IMR-90 (cell line): ENCODE measurements around the gene TRMT2A. TPM values are rescaled to one million over a fixed set of nuclear protein-coding genes. Genes with fewer than 3 reads are reported as not detected.

Experiments used
- ATAC-seq: fragments of 200-7000 bp; cut with Tn5 transposase; 2 replicates; pipeline ENCODE4 v1.9.1; 2020; ENCODE audit warnings: low read depth, mild to moderate bottlenecking, moderate library complexity
- BruUV-seq: library from RNA; stranded (reverse); fragments of 400-500 nt; replicated peaks from 2 replicates; lab custom pipeline; 2021; lab: Mats Ljungman, UMichigan
- CTCF ChIA-PET: fragments of 300-600 bp; formaldehyde crosslinking; extraction: SDS; loops from one replicate; lab custom pipeline; 2021; ENCODE audit warnings: antibody characterized with exemption; lab: Yijun Ruan, JAX
- POLR2A ChIA-PET: fragments of 300-600 bp; sonication (Branson Sonifier 250); formaldehyde crosslinking; loops from one replicate; lab custom pipeline; 2022; ENCODE audit warnings: antibody characterized with exemption; ENCODE audit not compliant: unreplicated experiment; lab: Charles Lee
- DNase-seq: peaks from one replicate; pipeline ENCODE4 v3.0.0; 2013
- H2AFZ ChIP-seq: replicated peaks from 2 replicates; pipeline ENCODE3; 2013; ENCODE audit warnings: low read length, mild to moderate bottlenecking; ENCODE audit not compliant: poor library complexity
- H2AK5ac ChIP-seq: 2 replicates; pipeline ENCODE4 v1.6.1; 2013; ENCODE audit warnings: low read depth, low read length, inconsistent platforms
- H2AK9ac ChIP-seq: replicated peaks from 2 replicates; pipeline ENCODE3; 2013; ENCODE audit warnings: mild to moderate bottlenecking, low read depth, low read length, moderate library complexity; ENCODE audit not compliant: poor library complexity
- H2BK120ac ChIP-seq: 2 replicates; pipeline ENCODE4 v1.6.1; 2013; ENCODE audit warnings: low read depth, low read length, inconsistent platforms
- H2BK15ac ChIP-seq: 3 replicates; pipeline ENCODE4 v1.6.1; 2013; ENCODE audit warnings: low read depth, low read length, inconsistent platforms
- H2BK20ac ChIP-seq: 2 replicates; pipeline ENCODE4 v1.6.1; 2013; ENCODE audit warnings: low read depth, mild to moderate bottlenecking, inconsistent platforms, low read length, moderate library complexity
- H2BK5ac ChIP-seq: 2 replicates; pipeline ENCODE4 v1.6.1; 2013; ENCODE audit warnings: mild to moderate bottlenecking, low read depth, low read length, inconsistent platforms; ENCODE audit not compliant: poor library complexity, severe bottlenecking
- H3K14ac ChIP-seq: replicated peaks from 2 replicates; pipeline ENCODE4 v1.6.1; 2013; ENCODE audit warnings: low read depth, low read length, inconsistent platforms
- H3K18ac ChIP-seq: 2 replicates; pipeline ENCODE4 v1.6.1; 2013; ENCODE audit warnings: low read depth, low read length, control low read depth
- H3K23ac ChIP-seq: 2 replicates; pipeline ENCODE4 v1.6.1; 2013; ENCODE audit warnings: low read depth, low read length, inconsistent platforms
- H3K27ac ChIP-seq: 2 replicates; pipeline ENCODE4 v1.5.1; 2013; ENCODE audit warnings: mild to moderate bottlenecking, control low read depth, low read length; ENCODE audit not compliant: insufficient read depth
- H3K27me3 ChIP-seq: 2 replicates; pipeline ENCODE4 v1.6.1; 2013; ENCODE audit warnings: low read length; ENCODE audit not compliant: control insufficient read depth, insufficient read depth
- H3K36me3 ChIP-seq: 2 replicates; pipeline ENCODE4 v1.6.1; 2013; ENCODE audit warnings: low read length, mixed read lengths; ENCODE audit not compliant: control insufficient read depth, insufficient read depth
- H3K4ac ChIP-seq: 2 replicates; pipeline ENCODE4 v1.6.1; 2013; ENCODE audit warnings: low read depth, low read length, inconsistent platforms
- H3K4me1 ChIP-seq: 2 replicates; pipeline ENCODE4 v1.6.1; 2013; ENCODE audit warnings: low read length, mixed read lengths; ENCODE audit not compliant: control insufficient read depth, insufficient read depth
- H3K4me2 ChIP-seq: 2 replicates; pipeline ENCODE4 v1.6.1; 2013; ENCODE audit warnings: low read depth, mild to moderate bottlenecking, control low read depth, low read length, moderate library complexity
- H3K4me3 ChIP-seq: 2 replicates; pipeline ENCODE4 v1.5.1; 2013; ENCODE audit warnings: low read depth, mild to moderate bottlenecking, control low read depth, low read length, moderate library complexity; ENCODE audit not compliant: insufficient read depth
- H3K56ac ChIP-seq: 2 replicates; pipeline ENCODE4 v1.6.1; 2013; ENCODE audit warnings: low read length, inconsistent platforms; ENCODE audit not compliant: insufficient read depth; ENCODE audit errors: extremely low read depth
- H3K79me1 ChIP-seq, 2 experiments: 2 replicates each; pipeline ENCODE4 v1.6.1; 2013; ENCODE audit warnings: low read length in 2 of 2, inconsistent platforms in 1 of 2, low read depth in 1 of 2
- H3K9ac ChIP-seq: 2 replicates; pipeline ENCODE4 v1.6.1; 2013; ENCODE audit warnings: low read depth, low read length, control low read depth
- H3K9me1 ChIP-seq: 2 replicates; pipeline ENCODE4 v1.6.1; 2013; ENCODE audit warnings: low read length, inconsistent platforms; ENCODE audit not compliant: insufficient read depth
- H3K9me3 ChIP-seq: 2 replicates; pipeline ENCODE4 v1.6.1; 2013; ENCODE audit warnings: low read length; ENCODE audit not compliant: control insufficient read depth, insufficient read depth
- H4K20me1 ChIP-seq: 2 replicates; pipeline ENCODE4 v1.6.1; 2013; ENCODE audit warnings: low read length, inconsistent platforms; ENCODE audit not compliant: insufficient read depth
- H4K5ac ChIP-seq: 2 replicates; pipeline ENCODE4 v1.6.1; 2013; ENCODE audit warnings: mild to moderate bottlenecking, low read depth, low read length, control low read depth
- H4K8ac ChIP-seq, 2 experiments: 2 replicates each; pipeline ENCODE4 v1.6.1; 2013; ENCODE audit warnings: low read depth in 2 of 2, low read length in 2 of 2, control low read depth in 1 of 2, inconsistent platforms in 1 of 2
- H4K91ac ChIP-seq: 2 replicates; pipeline ENCODE4 v1.6.1; 2013; ENCODE audit warnings: low read depth, low read length, inconsistent platforms; ENCODE audit not compliant: insufficient read depth
- BHLHE40 ChIP-seq: fragments of 150-350 bp; IDR thresholded peaks from 2 replicates; pipeline ENCODE4 v1.6.1; 2016; ENCODE audit warnings: mild to moderate bottlenecking, low read depth, low read length
- CHD1 ChIP-seq: IDR thresholded peaks from 2 replicates; pipeline ENCODE4 v1.6.1; 2012; ENCODE audit warnings: low read depth, low read length, improper control_type of control experiment
- MAFK ChIP-seq: IDR thresholded peaks from 2 replicates; pipeline ENCODE4 v1.6.1; 2012; ENCODE audit warnings: low read depth, low read length, improper control_type of control experiment
- MAZ ChIP-seq: IDR thresholded peaks from 2 replicates; pipeline ENCODE4 v1.6.1; 2012; ENCODE audit warnings: low read depth, mild to moderate bottlenecking, low read length, improper control_type of control experiment, moderate library complexity, borderline replicate concordance
- MXI1 ChIP-seq: IDR thresholded peaks from 2 replicates; pipeline ENCODE4 v1.6.1; 2012; ENCODE audit warnings: low read depth, mild to moderate bottlenecking, low read length, moderate library complexity, borderline replicate concordance
- NFE2L2 ChIP-seq: fragments of 150-350 bp; IDR thresholded peaks from 2 replicates; pipeline ENCODE4 v1.6.1; 2016; ENCODE audit warnings: low read depth, mild to moderate bottlenecking, low read length
- POLR2A ChIP-seq: IDR thresholded peaks from 2 replicates; pipeline ENCODE4 v1.6.1; 2012; ENCODE audit warnings: mild to moderate bottlenecking, low read depth, low read length
- RCOR1 ChIP-seq: IDR thresholded peaks from 2 replicates; pipeline ENCODE4 v1.6.1; 2012; ENCODE audit warnings: mild to moderate bottlenecking, low read length, improper control_type of control experiment; ENCODE audit not compliant: insufficient replicate concordance
- RFX5 ChIP-seq: IDR thresholded peaks from 2 replicates; pipeline ENCODE4 v1.8.0; 2012; ENCODE audit warnings: low read depth, mild to moderate bottlenecking, low read length, moderate library complexity
- SMC3 ChIP-seq: fragments of 150-350 bp; IDR thresholded peaks from 2 replicates; pipeline ENCODE4 v1.6.1; 2016; ENCODE audit warnings: low read depth, mild to moderate bottlenecking, antibody characterized with exemption, low read length, moderate library complexity
- WGBS, 2 experiments: methylation state at CpG; one replicate each; pipeline versions ENCODE4 v1.1.5 to v1.1.7; 2013; ENCODE audit warnings: missing lambda C conversion rate in 2 of 2; ENCODE audit not compliant: insufficient read length in 1 of 2; ENCODE audit errors: extremely low coverage in 2 of 2; 5-methylcytosine and 5-hydroxymethylcytosine counted together
- dilution Hi-C: fragments of 300-500 bp; cut with HindIII; formaldehyde crosslinking; loops from one replicate; pipeline ENCODE4 v1.14.3; 2018; ENCODE audit warnings: low sequenced_read_pairs; ENCODE audit not compliant: unreplicated experiment
- in situ Hi-C: fragments of 300-500 bp; cut with MboI; formaldehyde crosslinking; loops from 3 replicates; pipeline ENCODE4 v1.14.3; 2019; ENCODE audit warnings: low sequenced_read_pairs, inconsistent platforms, mixed read lengths
- intact Hi-C: fragments of 100-400 bp; cut with micrococcal nuclease; formaldehyde crosslinking; loops from 2 replicates; pipeline ENCODE4 v1.10.0; 2022
- polyA plus RNA-seq, 3 experiments: library from polyadenylated mRNA; depleted of rRNA; stranded (reverse); fragments of >200 nt; gene quantifications; 2 replicates each; pipeline ENCODE4 v1.2.3, GENCODE V29; 2012; ENCODE audit warnings: low replicate concordance in 1 of 3
- total RNA-seq: library from RNA; depleted of rRNA; stranded (reverse); fragments of >200 nt; gene quantifications from 2 replicates; pipeline ENCODE4 v1.2.3, GENCODE V29; 2012
- TF ChIP-seq, protein P1 (sequence below): fragments of 150-350 bp; IDR thresholded peaks from 2 replicates; pipeline ENCODE4 v1.6.1; 2017; ENCODE audit warnings: mild to moderate bottlenecking, antibody characterized with exemption, low read length, low read depth
- TF ChIP-seq, protein P2 (sequence below): conservative IDR thresholded peaks from 2 replicates; pipeline ENCODE4 v1.5.1; 2012; ENCODE audit warnings: mild to moderate bottlenecking, low read depth, low read length, improper control_type of control experiment

Gene TRMT2A
- total and polyA plus RNA-seq, 2 of the 4 experiments (the other 2 are of a cell fraction) = 22.0 to 39.1 TPM

DNA sequence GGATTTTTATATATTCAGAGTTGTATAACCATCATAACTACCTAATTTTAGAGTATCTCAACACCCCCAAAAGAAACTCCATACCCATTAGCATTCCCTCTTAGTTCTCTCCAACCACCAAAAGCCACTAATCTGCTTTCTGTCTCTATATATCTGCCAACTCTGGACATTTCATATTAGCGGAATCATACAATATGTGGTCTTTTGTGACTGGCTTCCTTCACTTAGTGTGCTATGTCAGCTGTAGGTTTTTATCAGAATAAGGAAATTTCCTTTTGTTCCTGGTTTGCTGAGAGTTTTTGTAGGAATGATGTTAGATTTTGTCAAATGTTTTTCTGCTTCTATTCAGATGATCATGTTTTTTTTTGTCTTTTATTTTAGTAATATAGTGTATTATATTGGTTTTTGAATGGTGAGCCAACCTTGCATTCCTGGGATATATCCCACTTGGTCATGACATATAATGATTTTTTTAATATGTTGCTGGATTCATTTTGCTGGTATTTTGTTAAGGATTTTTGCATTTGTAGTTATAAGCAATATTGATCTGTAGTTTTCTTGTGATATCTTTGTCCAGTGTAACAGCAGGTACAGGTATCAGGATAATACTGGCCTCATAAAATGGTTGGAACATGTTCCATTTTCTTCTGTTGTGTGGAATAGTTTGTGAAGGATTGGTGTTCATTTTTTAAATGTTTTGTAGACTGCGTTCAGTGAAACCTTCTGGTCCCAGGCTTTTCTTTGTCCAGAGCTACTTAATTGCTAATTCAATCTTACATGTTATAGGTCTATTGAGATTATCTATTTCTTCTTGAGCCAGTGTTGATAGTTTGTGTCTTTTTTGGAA is 20.2 kb downstream of the TRMT2A start (continued):
- TF ChIP-seq MXI1 = no peak

DNA sequence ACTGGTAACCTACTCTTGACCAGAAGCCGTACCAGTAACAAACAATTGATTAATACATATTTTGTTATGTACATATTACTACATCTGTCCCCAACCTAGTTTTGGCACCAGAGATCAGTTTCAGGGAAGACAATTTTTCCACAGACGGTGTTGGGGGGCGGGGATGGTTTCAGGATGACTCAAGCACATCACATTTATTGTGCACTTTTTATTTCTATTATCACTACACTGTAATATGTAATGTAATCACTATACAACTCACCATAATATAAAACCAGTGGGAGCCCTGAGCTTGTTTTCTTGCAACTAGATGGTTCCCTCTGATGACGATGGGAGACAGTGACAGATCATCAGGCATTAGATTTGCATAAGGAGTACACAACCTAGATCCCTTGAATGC is 21.5 kb downstream of the TRMT2A start:
- Histone ChIP-seq H3K4me1 (no peaks in the 10 kb centered on the region), H2AFZ (no peak overlapping the region), H2BK120ac (no peak overlapping the region), H2AK9ac (no peak overlapping the region), H3K56ac (no peak overlapping the region), H2BK5ac (no peak overlapping the region), H2AK5ac (no peak overlapping the region), H3K14ac (no peak overlapping the region), H4K20me1 (peaks cover 17% of the 10 kb centered on the region), H3K18ac (no peak overlapping the region), H2BK15ac (no peak overlapping the region), H3K36me3 (peaks cover 71% of the 10 kb centered on the region), H4K5ac (no peak overlapping the region), H3K27me3 (no peaks in the 10 kb centered on the region), H4K91ac (no peak overlapping the region), H4K8ac (no peak overlapping the region), H3K4ac (no peak overlapping the region), H3K9ac (no peak overlapping the region), H3K23ac (no peak overlapping the region), H3K9me3 (no peaks in the 10 kb centered on the region), H3K4me2 (no peak overlapping the region), H3K79me1 (peaks cover 35 to 70% of the 10 kb centered on the region in 2 experiments), H2BK20ac (no peak overlapping the region), H3K9me1 (no peaks in the 10 kb centered on the region), H3K4me3 (no peak overlapping the region), H3K27ac (no peak overlapping the region)
- WGBS, 2 experiments = 100% methylated on average over 1 of the region's 4 CpGs; no CpG with 5 or more reads in 1 of the 2 experiments
- ChIA-PET POLR2A (no interaction called here), CTCF (no interaction called here)
- in situ Hi-C loops = no loop called here
- TF ChIP-seq POLR2A = no peak
- TF ChIP-seq BHLHE40 = no peak
- TF ChIP-seq CHD1 = no peak
- TF ChIP-seq, protein P1, sequence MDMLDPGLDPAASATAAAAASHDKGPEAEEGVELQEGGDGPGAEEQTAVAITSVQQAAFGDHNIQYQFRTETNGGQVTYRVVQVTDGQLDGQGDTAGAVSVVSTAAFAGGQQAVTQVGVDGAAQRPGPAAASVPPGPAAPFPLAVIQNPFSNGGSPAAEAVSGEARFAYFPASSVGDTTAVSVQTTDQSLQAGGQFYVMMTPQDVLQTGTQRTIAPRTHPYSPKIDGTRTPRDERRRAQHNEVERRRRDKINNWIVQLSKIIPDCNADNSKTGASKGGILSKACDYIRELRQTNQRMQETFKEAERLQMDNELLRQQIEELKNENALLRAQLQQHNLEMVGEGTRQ = no peak
- no peak for TF ChIP-seq MAZ
- TF ChIP-seq MXI1 = no peak
- TF ChIP-seq SMC3 = no peak
- TF ChIP-seq RCOR1 = no peak
- TF ChIP-seq RFX5 = no peak
- TF ChIP-seq, protein P2, sequence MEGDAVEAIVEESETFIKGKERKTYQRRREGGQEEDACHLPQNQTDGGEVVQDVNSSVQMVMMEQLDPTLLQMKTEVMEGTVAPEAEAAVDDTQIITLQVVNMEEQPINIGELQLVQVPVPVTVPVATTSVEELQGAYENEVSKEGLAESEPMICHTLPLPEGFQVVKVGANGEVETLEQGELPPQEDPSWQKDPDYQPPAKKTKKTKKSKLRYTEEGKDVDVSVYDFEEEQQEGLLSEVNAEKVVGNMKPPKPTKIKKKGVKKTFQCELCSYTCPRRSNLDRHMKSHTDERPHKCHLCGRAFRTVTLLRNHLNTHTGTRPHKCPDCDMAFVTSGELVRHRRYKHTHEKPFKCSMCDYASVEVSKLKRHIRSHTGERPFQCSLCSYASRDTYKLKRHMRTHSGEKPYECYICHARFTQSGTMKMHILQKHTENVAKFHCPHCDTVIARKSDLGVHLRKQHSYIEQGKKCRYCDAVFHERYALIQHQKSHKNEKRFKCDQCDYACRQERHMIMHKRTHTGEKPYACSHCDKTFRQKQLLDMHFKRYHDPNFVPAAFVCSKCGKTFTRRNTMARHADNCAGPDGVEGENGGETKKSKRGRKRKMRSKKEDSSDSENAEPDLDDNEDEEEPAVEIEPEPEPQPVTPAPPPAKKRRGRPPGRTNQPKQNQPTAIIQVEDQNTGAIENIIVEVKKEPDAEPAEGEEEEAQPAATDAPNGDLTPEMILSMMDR = no peak
- no peak for TF ChIP-seq NFE2L2
- TF ChIP-seq MAFK = no peak
- ATAC-seq = no peak
- no TSS peak for BruUV-seq
- no peak for DNase-seq
- intact Hi-C loops = no loop called here
- dilution Hi-C loops = no loop called here
